LoVo (cell line): ENCODE results near the gene MSX2.
A peak's percentile ranks its signal among the peaks of the same experiment; 100 is the strongest.
"Not testable (repeated sequence)": the region's sequence is repeated elsewhere in the genome, so short reads cannot be mapped to it uniquely, and the experiment has no call there.

Experiments
- DNase-seq: peaks from one replicate; pipeline ENCODE4 v3.0.0-alpha.2; 2016; ENCODE audit warnings: low spot score

The MSX2 gene

GRCh38 chr5:174733836-174734235 lies 9.5 kb downstream of the MSX2 start:
- DNase-seq, result no peak

GRCh38 chr5:174734571-174735497 lies 10.5 kb downstream of the MSX2 start:
- DNase-seq, result no peak

- peak; percentile 51 for DNase-seq
These were observed 11.3 kb downstream of the MSX2 start for GRCh38 chr5:174735498-174736330.

- no peak for DNase-seq
These were observed 11.9 kb downstream of the MSX2 start for GRCh38 chr5:174736331-174736721.

GRCh38 chr5:174736777-174737176 lies 12.4 kb downstream of the MSX2 start:
- no peak for DNase-seq

- DNase-seq, result no peak
These were observed 12.9 kb downstream of the MSX2 start for GRCh38 chr5:174737330-174737729.

GRCh38 chr5:174741352-174741751 lies 17.0 kb downstream of the MSX2 start:
- DNase-seq, result no peak

GRCh38 chr5:174744896-174745295 lies 20.5 kb downstream of the MSX2 start:
- DNase-seq, result no peak

GRCh38 chr5:174745590-174746103 lies 21.3 kb downstream of the MSX2 start:
- DNase-seq, result no peak

- no peak for DNase-seq
These were observed 26.3 kb downstream of the MSX2 start for GRCh38 chr5:174750711-174751110.

GRCh38 chr5:174751154-174752000 lies 27.0 kb downstream of the MSX2 start:
- no peak for DNase-seq

- DNase-seq, result no peak
These were observed 27.7 kb downstream of the MSX2 start for GRCh38 chr5:174752121-174752520.

- no peak for DNase-seq
These were observed 30.7 kb downstream of the MSX2 start for GRCh38 chr5:174755106-174755505.

GRCh38 chr5:174759091-174759490 lies 34.7 kb downstream of the MSX2 start:
- no peak for DNase-seq

- no peak for DNase-seq
These were observed 36.3 kb downstream of the MSX2 start for GRCh38 chr5:174760721-174761120.

GRCh38 chr5:174761341-174761740 lies 37.0 kb downstream of the MSX2 start:
- not testable (repeated sequence) for DNase-seq

- DNase-seq, result no peak
These were observed 39.9 kb downstream of the MSX2 start for GRCh38 chr5:174764309-174764708.

- no peak for DNase-seq
These were observed 41.2 kb downstream of the MSX2 start for GRCh38 chr5:174765540-174765939.

- no peak for DNase-seq
These were observed 43.3 kb downstream of the MSX2 start for GRCh38 chr5:174767670-174768069.

- no peak for DNase-seq
These were observed 44.6 kb downstream of the MSX2 start for GRCh38 chr5:174769005-174769404.

GRCh38 chr5:174773371-174773770 lies 49.0 kb downstream of the MSX2 start:
- DNase-seq, result no peak

GRCh38 chr5:174775081-174775480 lies 50.7 kb downstream of the MSX2 start:
- no peak for DNase-seq
